Measurements from ENCODE around the gene MFN2. TPM values are rescaled to one million over a fixed set of nuclear protein-coding genes. Genes with fewer than 3 reads are reported as not detected.

Gene MFN2
- total RNA-seq, 1 donor from 2014 or later: 648 TPM

GRCh38 chr1:11955221-11955620 is 25.0 kb upstream of the MFN2 start:
- intact Hi-C loops (cut with DNase I): no loop called here
- ATAC-seq (ENCODE audit: poor library complexity) (no peak), DNase-seq (no peak)

- DNase-seq (no peak), ATAC-seq (ENCODE audit: poor library complexity) (no peak)
- intact Hi-C loops (cut with DNase I): no loop called here
These were observed 22.8 kb upstream of the MFN2 start for GRCh38 chr1:11957398-11957797.

GRCh38 chr1:11957897-11958296 is 22.3 kb upstream of the MFN2 start:
- ATAC-seq (ENCODE audit: poor library complexity) (no peak), DNase-seq (no peak)
- intact Hi-C loops (cut with DNase I): no loop called here

- DNase-seq (no peak), ATAC-seq (ENCODE audit: poor library complexity) (no peak)
- intact Hi-C loops (cut with DNase I): loop anchor here (10.0 kb wide), 1 partner anchor 45 kb away; no protein-coding TSS in a partner anchor
These were observed 20.0 kb upstream of the MFN2 start for GRCh38 chr1:11960276-11960675.

GRCh38 chr1:11960715-11961114 is 19.5 kb upstream of the MFN2 start:
- intact Hi-C loops (cut with DNase I): loop anchor here (10.0 kb wide), 1 partner anchor 46 kb away; no protein-coding TSS in a partner anchor
- ATAC-seq (ENCODE audit: poor library complexity) (peak; percentile 60), DNase-seq (peak; percentile 72)

GRCh38 chr1:11961230-11961629 is 19.0 kb upstream of the MFN2 start:
- ATAC-seq (ENCODE audit: poor library complexity) (peak; percentile 27), DNase-seq (no peak)
- intact Hi-C loops (cut with DNase I): loop anchor here (10.0 kb wide), 1 partner anchor 46 kb away; no protein-coding TSS in a partner anchor

GRCh38 chr1:11963622-11964021 is 16.6 kb upstream of the MFN2 start:
- ATAC-seq (ENCODE audit: poor library complexity) (no peak), DNase-seq (no peak)
- intact Hi-C loops (cut with DNase I): loop anchor here (10.0 kb wide), 1 partner anchor 49 kb away; no protein-coding TSS in a partner anchor

GRCh38 chr1:11964656-11965055 is 15.6 kb upstream of the MFN2 start:
- ATAC-seq (ENCODE audit: poor library complexity): no peak
- intact Hi-C loops (cut with DNase I): loop anchor here (10.0 kb wide), 1 partner anchor 50 kb away; no protein-coding TSS in a partner anchor

GRCh38 chr1:11967028-11967547 is 13.2 kb upstream of the MFN2 start:
- no peak for DNase-seq
- peak; percentile 69 for ATAC-seq (ENCODE audit: poor library complexity)
- intact Hi-C loops (cut with DNase I): loop anchor here (10.0 kb wide), 1 partner anchor 52 kb away; no protein-coding TSS in a partner anchor

More at GRCh38 chr1:11964656-11965055, 15.6 kb upstream of the MFN2 start:
- DNase-seq: no peak

- intact Hi-C loops (cut with DNase I): no loop called here
- ATAC-seq (ENCODE audit: poor library complexity): no peak
- no peak for DNase-seq
These were observed 9.6 kb upstream of the MFN2 start for GRCh38 chr1:11970441-11971185.

GRCh38 chr1:11977625-11978024 is 2.6 kb upstream of the MFN2 start:
- ATAC-seq (ENCODE audit: poor library complexity) (no peak), DNase-seq (no peak)
- intact Hi-C loops (cut with DNase I): loop anchor here (5.0 kb wide), 1 partner anchor 40 kb away; no protein-coding TSS in a partner anchor

GRCh38 chr1:11978301-11978700 is 1.9 kb upstream of the MFN2 start:
- ATAC-seq (ENCODE audit: poor library complexity): no peak
- intact Hi-C loops (cut with DNase I): loop anchor here (5.0 kb wide), 1 partner anchor 41 kb away; no protein-coding TSS in a partner anchor
- no peak for DNase-seq

GRCh38 chr1:11979028-11979850 is 1.0 kb upstream of the MFN2 start:
- intact Hi-C loops (cut with DNase I): loop anchor here (5.0 kb wide), 1 partner anchor 42 kb away; no protein-coding TSS in a partner anchor
- ATAC-seq (ENCODE audit: poor library complexity) (peak; percentile 32), DNase-seq (no peak)

GRCh38 chr1:11980676-11980972 is 380 bp downstream of the MFN2 start:
- ATAC-seq (ENCODE audit: poor library complexity) (no peak), DNase-seq (no peak)
- intact Hi-C loops (cut with DNase I): no loop called here

- intact Hi-C loops (cut with DNase I): no loop called here
- DNase-seq (no peak), ATAC-seq (ENCODE audit: poor library complexity) (no peak)
These were observed 1.2 kb downstream of the MFN2 start for GRCh38 chr1:11981378-11982009.

GRCh38 chr1:11982010-11982392 is 1.8 kb downstream of the MFN2 start:
- DNase-seq: no peak
- ATAC-seq (ENCODE audit: poor library complexity): no peak
- intact Hi-C loops (cut with DNase I): no loop called here

GRCh38 chr1:11984121-11984520 is 3.9 kb downstream of the MFN2 start:
- no peak for DNase-seq
- intact Hi-C loops (cut with DNase I): no loop called here
- no peak for ATAC-seq (ENCODE audit: poor library complexity)

GRCh38 chr1:11984576-11984975 is 4.3 kb downstream of the MFN2 start:
- DNase-seq (no peak), ATAC-seq (ENCODE audit: poor library complexity) (no peak)
- intact Hi-C loops (cut with DNase I): no loop called here

- no peak for ATAC-seq (ENCODE audit: poor library complexity)
- intact Hi-C loops (cut with DNase I): no loop called here
- DNase-seq: no peak
These were observed 4.9 kb downstream of the MFN2 start for GRCh38 chr1:11985171-11985570.
